Trophoblast cell (in vitro differentiated cells and primary cell): ENCODE results near the gene SFTA2.
A peak's percentile ranks its signal among the peaks of the same experiment; 100 is the strongest.

ENCODE experiments used
- DNase-seq, 2 donors: peaks; one replicate each; pipeline ENCODE4 v3.0.0-alpha.2; 2016
- H2AFZ ChIP-seq: 2 replicates; pipeline ENCODE4 v1.6.1; 2013; ENCODE audit warnings: low read length, moderate library complexity, mild to moderate bottlenecking; ENCODE audit not compliant: insufficient read depth, poor library complexity
- H2AK5ac ChIP-seq: 2 replicates; pipeline ENCODE4 v1.6.1; 2013; ENCODE audit warnings: mild to moderate bottlenecking, low read length
- H2BK120ac ChIP-seq: 2 replicates; pipeline ENCODE4 v1.6.1; 2013; ENCODE audit warnings: low read length, mild to moderate bottlenecking, moderate library complexity; ENCODE audit not compliant: insufficient read depth, poor library complexity
- H2BK12ac ChIP-seq: 2 replicates; pipeline ENCODE4 v1.6.1; 2013; ENCODE audit warnings: mild to moderate bottlenecking, low read length, moderate library complexity
- H2BK5ac ChIP-seq: 2 replicates; pipeline ENCODE4 v1.6.1; 2013; ENCODE audit warnings: low read length, low read depth, moderate library complexity, mild to moderate bottlenecking; ENCODE audit not compliant: poor library complexity
- H3K14ac ChIP-seq: 2 replicates; pipeline ENCODE4 v1.6.1; 2013; ENCODE audit warnings: mild to moderate bottlenecking, low read length
- H3K18ac ChIP-seq: 2 replicates; pipeline ENCODE4 v1.6.1; 2013; ENCODE audit warnings: mild to moderate bottlenecking, low read length
- H3K23ac ChIP-seq: 2 replicates; pipeline ENCODE4 v1.6.1; 2013; ENCODE audit warnings: low read length
- H3K27ac ChIP-seq: 2 replicates; pipeline ENCODE4 v1.5.1; 2013; ENCODE audit warnings: low read depth, mild to moderate bottlenecking, inconsistent platforms, low read length, moderate library complexity
- H3K27me3 ChIP-seq: 2 replicates; pipeline ENCODE4 v1.6.1; 2013; ENCODE audit warnings: inconsistent platforms, mild to moderate bottlenecking, low read length, moderate library complexity; ENCODE audit not compliant: insufficient read depth
- H3K36me3 ChIP-seq, 2 experiments: 1 replicate in 1 of 2; 2 replicates in 1 of 2; pipeline ENCODE4 v1.6.1; 2013; ENCODE audit warnings: low read length in 2 of 2, mild to moderate bottlenecking in 2 of 2, moderate library complexity in 1 of 2; ENCODE audit not compliant: insufficient read depth in 2 of 2, control insufficient read depth in 1 of 2
- H3K4ac ChIP-seq: 2 replicates; pipeline ENCODE4 v1.6.1; 2013; ENCODE audit warnings: low read depth, mild to moderate bottlenecking, low read length, moderate library complexity
- H3K4me1 ChIP-seq, 2 experiments: 1 replicate in 1 of 2; 2 replicates in 1 of 2; pipeline ENCODE4 v1.6.1; 2013; ENCODE audit warnings: low read length in 2 of 2, mild to moderate bottlenecking in 2 of 2, moderate library complexity in 1 of 2; ENCODE audit not compliant: insufficient read depth in 2 of 2, control insufficient read depth in 1 of 2
- H3K4me2 ChIP-seq: 2 replicates; pipeline ENCODE4 v1.6.1; 2013; ENCODE audit warnings: inconsistent platforms, mild to moderate bottlenecking, low read length, moderate library complexity
- H3K4me3 ChIP-seq: 2 replicates; pipeline ENCODE4 v1.5.1; 2013; ENCODE audit warnings: mild to moderate bottlenecking, low read depth, low read length, inconsistent platforms
- H3K79me1 ChIP-seq: one replicate; pipeline ENCODE4 v1.6.1; 2013; ENCODE audit warnings: low read length
- H3K79me2 ChIP-seq: 2 replicates; pipeline ENCODE4 v1.6.1; 2013; ENCODE audit warnings: low read length, mild to moderate bottlenecking; ENCODE audit not compliant: control insufficient read depth, insufficient read depth, poor library complexity
- H3K9ac ChIP-seq: 2 replicates; pipeline ENCODE4 v1.6.1; 2013; ENCODE audit warnings: mild to moderate bottlenecking, low read length
- H3K9me3 ChIP-seq: 2 replicates; pipeline ENCODE4 v1.6.1; 2013; ENCODE audit warnings: low read depth, mild to moderate bottlenecking, control low read depth, inconsistent platforms, low read length; ENCODE audit not compliant: insufficient read depth
- H4K12ac ChIP-seq: 2 replicates; pipeline ENCODE4 v1.6.1; 2013; ENCODE audit warnings: low read depth, mild to moderate bottlenecking, low read length, moderate library complexity
- H4K8ac ChIP-seq: 2 replicates; pipeline ENCODE4 v1.6.1; 2013; ENCODE audit warnings: low read depth, mild to moderate bottlenecking, low read length, moderate library complexity
- H4K91ac ChIP-seq: one replicate; pipeline ENCODE4 v1.6.1; 2013; ENCODE audit warnings: low read depth, mild to moderate bottlenecking, low read length, moderate library complexity
- WGBS: extraction: QIAGEN DNeasy Blood & Tissue Kit; methylation state at CpG from one replicate; pipeline ENCODE4 v1.1.7; 2013; ENCODE audit warnings: missing lambda C conversion rate; ENCODE audit not compliant: insufficient read length, insufficient coverage; ENCODE audit errors: extremely low coverage; 5-methylcytosine and 5-hydroxymethylcytosine counted together

SFTA2 gene

DNA sequence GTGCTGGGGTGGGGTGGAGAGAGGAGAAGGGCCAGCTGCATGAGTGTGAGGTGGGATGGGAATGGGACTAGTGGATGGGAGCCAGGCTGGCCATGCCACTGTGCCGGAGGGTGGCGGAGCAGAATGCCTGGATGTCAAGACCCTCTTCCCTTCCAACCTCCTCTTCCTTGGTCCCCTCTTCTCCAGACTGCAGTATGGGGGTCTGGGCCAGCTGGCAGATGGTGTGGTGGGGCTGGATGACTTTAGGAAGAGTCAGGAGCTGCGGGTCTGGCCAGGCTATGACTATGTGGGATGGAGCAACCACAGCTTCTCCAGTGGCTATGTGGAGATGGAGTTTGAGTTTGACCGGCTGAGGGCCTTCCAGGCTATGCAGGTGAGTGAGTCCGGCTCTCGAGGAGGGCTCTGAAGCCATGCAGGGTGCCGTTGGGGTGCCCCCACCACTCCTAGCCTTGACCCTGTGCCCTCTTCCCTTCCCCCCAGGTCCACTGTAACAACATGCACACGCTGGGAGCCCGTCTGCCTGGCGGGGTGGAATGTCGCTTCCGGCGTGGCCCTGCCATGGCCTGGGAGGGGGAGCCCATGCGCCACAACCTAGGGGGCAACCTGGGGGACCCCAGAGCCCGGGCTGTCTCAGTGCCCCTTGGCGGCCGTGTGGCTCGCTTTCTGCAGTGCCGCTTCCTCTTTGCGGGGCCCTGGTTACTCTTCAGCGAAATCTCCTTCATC is 40.0 kb downstream of the SFTA2 start:
- H4K12ac ChIP-seq: no peak overlapping the region
- no peaks in the 10 kb centered on the region for H3K27me3 ChIP-seq
- H2BK120ac ChIP-seq: no peak overlapping the region
- no peaks in the 10 kb centered on the region for H3K9me3 ChIP-seq
- no peak overlapping the region for H3K4me2 ChIP-seq
- peaks cover 76 to 84% of the 10 kb centered on the region in 2 experiments for H3K36me3 ChIP-seq
- no CpG with 5 or more reads among the region's 21 CpGs for WGBS
- no peaks in the 10 kb centered on the region for H3K4me1 ChIP-seq
- H3K79me2 ChIP-seq: peaks cover 3% of the 10 kb centered on the region
- no peak overlapping the region for H2AK5ac ChIP-seq
- H3K4me3 ChIP-seq: no peak overlapping the region
- no peak overlapping the region for H2BK12ac ChIP-seq
- H4K91ac ChIP-seq: no peak overlapping the region
- H2BK5ac ChIP-seq: no peak overlapping the region
- H3K23ac ChIP-seq: no peak overlapping the region
- H3K27ac ChIP-seq: no peak overlapping the region
- H3K79me1 ChIP-seq: no peaks in the 10 kb centered on the region
- H4K8ac ChIP-seq: no peak overlapping the region
- no peak overlapping the region for H2AFZ ChIP-seq
- no peak for DNase-seq
- no peak overlapping the region for H3K9ac ChIP-seq
- H3K14ac ChIP-seq: no peak overlapping the region
- no peak overlapping the region for H3K4ac ChIP-seq
- peak overlapping the region; percentile 21 for H3K18ac ChIP-seq

DNA sequence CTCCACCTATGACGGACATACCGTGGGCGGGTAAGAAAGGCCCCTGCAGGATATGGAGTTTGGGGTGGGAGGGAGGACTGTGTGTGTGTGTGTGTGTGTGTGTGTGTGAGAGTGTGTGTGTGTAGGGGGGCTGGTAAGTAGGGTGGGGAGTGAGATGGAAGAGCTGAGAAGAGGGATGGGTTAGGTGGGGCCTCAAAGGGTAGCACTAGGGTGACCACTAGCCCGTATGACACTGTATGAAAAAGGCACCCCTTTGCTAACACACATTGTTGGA is 40.6 kb downstream of the SFTA2 start:
- H3K18ac ChIP-seq: no peak overlapping the region
- no CpG with 5 or more reads among the region's 4 CpGs for WGBS
- H2BK120ac ChIP-seq: no peak overlapping the region

DNA sequence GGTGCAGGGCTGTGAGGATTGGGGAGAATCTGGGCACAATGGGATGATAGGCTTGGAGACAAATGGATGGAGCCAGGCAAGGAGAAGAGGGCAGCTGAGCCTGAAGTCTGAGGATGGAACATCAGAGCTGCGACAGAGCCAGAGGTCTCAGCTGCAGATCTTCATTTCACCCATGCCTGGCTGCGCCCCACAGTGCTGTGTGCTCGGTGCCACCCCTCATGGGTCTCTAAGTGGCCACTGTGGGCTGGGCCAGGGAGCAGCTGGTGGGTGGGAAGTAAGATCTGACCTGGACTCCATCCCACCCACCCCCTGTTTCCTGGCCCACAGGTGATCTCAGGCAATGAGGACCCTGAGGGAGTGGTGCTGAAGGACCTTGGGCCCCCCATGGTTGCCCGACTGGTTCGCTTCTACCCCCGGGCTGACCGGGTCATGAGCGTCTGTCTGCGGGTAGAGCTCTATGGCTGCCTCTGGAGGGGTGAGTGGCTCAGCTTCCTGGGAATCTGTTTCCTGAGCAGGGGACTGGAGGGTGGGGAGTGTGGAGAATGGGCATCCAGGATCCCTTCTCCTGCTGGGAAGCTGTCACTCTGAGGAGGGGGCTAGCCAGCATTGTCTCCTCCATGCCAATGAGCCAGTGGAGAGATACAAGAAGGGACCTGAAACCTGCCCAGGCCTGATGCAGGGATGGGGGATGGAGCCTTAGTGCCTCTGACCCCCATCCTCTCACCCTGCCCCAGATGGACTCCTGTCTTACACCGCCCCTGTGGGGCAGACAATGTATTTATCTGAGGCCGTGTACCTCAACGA is 41.1 kb downstream of the SFTA2 start:
- peak overlapping the region; percentile 16 for H2BK5ac ChIP-seq
- H4K91ac ChIP-seq: no peak overlapping the region
- H3K27ac ChIP-seq: no peak overlapping the region
- H4K8ac ChIP-seq: peak overlapping the region; percentile 3
- H3K27me3 ChIP-seq: no peaks in the 10 kb centered on the region
- H3K4me3 ChIP-seq: no peak overlapping the region
- H3K9me3 ChIP-seq: no peaks in the 10 kb centered on the region
- no CpG with 5 or more reads among the region's 12 CpGs for WGBS
- no peak overlapping the region for H3K14ac ChIP-seq
- H3K23ac ChIP-seq: no peak overlapping the region
- no peak overlapping the region for H2AFZ ChIP-seq
- H4K12ac ChIP-seq: no peak overlapping the region
- no peak overlapping the region for H2BK120ac ChIP-seq
- DNase-seq: no peak
- H3K79me2 ChIP-seq: peaks cover 12% of the 10 kb centered on the region
- peak overlapping the region; percentile 75 for H3K18ac ChIP-seq
- H3K4ac ChIP-seq: no peak overlapping the region
- no peak overlapping the region for H3K4me2 ChIP-seq
- H2AK5ac ChIP-seq: no peak overlapping the region
- peaks cover 5 to 7% of the 10 kb centered on the region in 2 experiments for H3K4me1 ChIP-seq
- no peak overlapping the region for H3K9ac ChIP-seq
- H3K36me3 ChIP-seq: peaks cover 66 to 72% of the 10 kb centered on the region in 2 experiments
- H2BK12ac ChIP-seq: no peak overlapping the region
- H3K79me1 ChIP-seq: peaks cover 6% of the 10 kb centered on the region

More for the DNA sequence above, 40.6 kb downstream of the SFTA2 start:
- no peak overlapping the region for H2AFZ ChIP-seq
- no peak for DNase-seq
- no peak overlapping the region for H3K23ac ChIP-seq
- no peak overlapping the region for H4K12ac ChIP-seq
- no peak overlapping the region for H3K4ac ChIP-seq
- H3K14ac ChIP-seq: no peak overlapping the region
- H3K4me3 ChIP-seq: no peak overlapping the region
- H3K27ac ChIP-seq: no peak overlapping the region
- peaks cover 2% of the 10 kb centered on the region for H3K79me1 ChIP-seq
- no peak overlapping the region for H2AK5ac ChIP-seq
- no peaks in the 10 kb centered on the region for H3K27me3 ChIP-seq
- no peak overlapping the region for H3K4me2 ChIP-seq
- H3K36me3 ChIP-seq: peaks cover 70 to 78% of the 10 kb centered on the region in 2 experiments
- H3K9me3 ChIP-seq: no peaks in the 10 kb centered on the region
- no peak overlapping the region for H4K8ac ChIP-seq
- no peak overlapping the region for H3K9ac ChIP-seq
- no peak overlapping the region for H2BK5ac ChIP-seq
- H4K91ac ChIP-seq: no peak overlapping the region
- H2BK12ac ChIP-seq: no peak overlapping the region
- peaks cover 3% of the 10 kb centered on the region in 2 experiments for H3K4me1 ChIP-seq
- H3K79me2 ChIP-seq: peaks cover 8% of the 10 kb centered on the region

DNA sequence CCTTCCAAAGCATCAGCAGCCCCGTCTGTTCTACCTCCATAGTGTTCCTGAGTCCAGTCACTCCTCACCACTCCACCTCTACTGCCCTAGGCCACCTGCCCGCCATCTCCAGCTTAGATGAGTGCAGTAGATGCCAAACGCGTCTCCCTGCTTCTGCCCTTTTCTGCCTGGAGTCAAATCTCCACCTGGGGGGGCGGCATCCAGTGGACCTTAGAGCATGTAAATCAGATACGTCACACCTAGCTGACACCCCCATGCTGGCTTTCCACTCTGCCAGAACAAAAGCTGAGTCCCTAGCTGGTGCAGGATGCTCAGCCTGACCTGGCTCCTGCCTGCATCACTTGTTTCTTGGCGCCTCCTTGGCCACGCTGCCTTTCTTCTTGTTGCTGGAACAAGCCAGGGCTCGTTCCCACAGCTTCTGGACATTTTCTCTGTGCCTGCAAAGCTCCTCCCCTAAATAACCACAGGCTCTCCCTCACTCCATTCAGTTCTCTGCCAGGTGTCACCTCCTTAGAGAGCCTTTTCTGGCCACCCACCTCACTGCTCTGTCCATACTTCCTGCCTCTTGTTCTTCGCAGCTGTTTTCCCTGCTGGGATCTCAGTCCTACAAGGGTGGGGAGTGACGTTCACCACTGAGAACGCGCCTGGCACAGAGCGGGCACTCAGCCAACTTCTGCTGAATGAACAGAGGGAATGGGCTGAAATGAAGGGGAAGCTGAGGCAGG is 41.9 kb downstream of the SFTA2 start:
- no CpG with 5 or more reads among the region's 14 CpGs for WGBS
- Histone ChIP-seq H4K8ac (peak overlapping the region; percentile 3), H3K27me3 (no peaks in the 10 kb centered on the region), H3K4me3 (no peak overlapping the region), H3K9ac (no peak overlapping the region), H4K91ac (no peak overlapping the region), H3K4me2 (no peak overlapping the region), H3K18ac (peak overlapping the region; percentile 75), H3K4ac (no peak overlapping the region), H3K79me2 (peaks cover 19% of the 10 kb centered on the region), H3K79me1 (peaks cover 13% of the 10 kb centered on the region), H2BK12ac (no peak overlapping the region), H3K9me3 (no peaks in the 10 kb centered on the region), H2AFZ (no peak overlapping the region), H2BK120ac (no peak overlapping the region), H3K4me1 (peaks cover 9 to 15% of the 10 kb centered on the region in 2 experiments), H4K12ac (no peak overlapping the region), H3K23ac (no peak overlapping the region), H3K36me3 (peaks cover 58 to 65% of the 10 kb centered on the region in 2 experiments), H3K14ac (no peak overlapping the region), H2AK5ac (no peak overlapping the region), H3K27ac (no peak overlapping the region), H2BK5ac (peak overlapping the region; percentile 16)
- DNase-seq: no peak
